ENCODE results near the gene TSPAN15.

TSPAN15 gene

DNA sequence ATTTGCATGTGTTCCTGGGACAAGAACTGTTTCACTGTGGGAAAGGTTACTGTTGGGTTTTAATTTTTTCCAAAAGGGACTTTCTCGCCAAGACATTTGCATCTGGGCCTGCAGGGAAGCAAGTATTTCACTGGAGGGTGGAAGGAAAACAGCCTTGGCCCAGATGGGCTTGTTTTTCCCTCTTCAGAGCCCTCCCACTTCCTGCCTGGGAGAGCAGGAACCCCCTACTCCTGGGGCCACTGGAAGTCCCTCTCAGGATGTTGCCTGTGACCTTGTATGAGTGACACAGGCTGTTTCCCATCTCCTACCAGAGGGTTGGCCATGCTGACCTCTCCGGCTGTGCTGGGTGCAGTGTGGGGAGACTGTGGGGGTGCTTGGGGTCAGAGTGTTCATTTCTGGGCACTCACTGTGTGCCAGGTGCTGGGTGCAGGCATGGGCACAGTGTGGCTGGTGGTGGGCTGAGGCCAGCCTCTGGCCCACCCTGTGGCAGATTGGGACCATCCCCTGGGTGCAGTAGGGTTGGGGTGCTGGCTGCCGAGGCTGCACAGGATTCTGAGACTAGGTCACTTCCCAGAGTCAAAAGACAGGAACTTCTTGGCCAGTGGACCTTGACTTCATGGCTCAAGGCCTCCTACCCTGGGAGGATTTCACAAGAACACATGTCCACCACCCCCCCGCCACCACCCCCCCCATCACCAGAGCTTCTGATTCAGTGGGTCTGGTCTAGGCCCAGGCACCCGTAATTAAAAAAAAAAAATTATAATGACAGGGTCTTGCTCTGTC is 10.2 kb downstream of the TSPAN15 start:
- in situ Hi-C loops (cut with HindIII; ENCODE audit: low sequenced_read_pairs): no loop called here

DNA sequence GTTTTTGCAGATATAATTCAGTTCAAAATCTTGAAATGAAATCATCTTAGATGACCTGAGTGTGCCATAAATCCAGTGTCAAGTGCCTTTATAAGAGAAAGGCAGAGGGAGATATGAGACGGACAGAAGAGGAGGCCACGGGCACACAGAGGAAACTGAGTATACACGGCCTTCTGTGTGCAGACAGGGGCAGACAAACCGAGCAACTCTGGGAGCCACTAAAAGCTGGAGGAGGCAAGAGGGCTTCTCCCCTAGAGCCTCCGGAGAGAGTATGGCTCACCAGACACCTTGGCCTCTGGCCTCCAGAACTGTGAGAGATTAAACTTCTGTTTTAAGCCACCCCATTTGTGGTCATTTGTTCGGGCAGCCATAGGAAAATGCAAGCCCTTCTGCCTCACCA is 12.6 kb downstream of the TSPAN15 start:
- in situ Hi-C loops (cut with HindIII; ENCODE audit: low sequenced_read_pairs): no loop called here

- in situ Hi-C loops (cut with HindIII; ENCODE audit: low sequenced_read_pairs): no loop called here
Observed at GRCh38 chr10:69464401-69464800, 13.1 kb downstream of the TSPAN15 start.

DNA sequence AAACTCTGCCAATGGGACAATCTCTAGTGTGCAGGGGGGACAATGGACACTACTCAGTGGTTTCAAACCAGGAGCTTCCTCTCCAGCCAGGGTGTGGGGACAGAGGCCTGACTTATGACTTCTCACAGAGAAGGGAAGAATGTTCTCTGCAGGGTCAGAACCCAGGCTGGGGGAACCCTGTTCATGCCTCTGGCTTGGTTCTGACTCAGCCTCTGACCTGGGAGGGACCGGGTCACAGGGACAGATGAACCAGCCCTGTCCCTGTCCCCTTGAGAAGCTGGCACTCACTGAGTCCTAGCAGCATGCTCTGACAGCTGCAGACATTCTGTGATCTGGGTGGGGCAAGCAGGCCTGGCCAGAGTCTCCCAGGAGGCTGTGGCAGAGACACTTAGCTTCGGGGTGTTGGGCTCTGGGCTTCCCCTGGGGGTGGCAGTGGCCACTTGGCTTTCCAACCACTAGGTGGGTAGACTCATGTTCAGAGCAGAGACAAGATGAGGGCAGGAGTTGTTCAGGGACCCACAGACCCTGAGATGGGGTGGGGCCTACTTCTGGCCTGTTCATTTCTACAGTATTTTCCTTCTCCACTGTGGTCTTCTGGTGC is 13.6 kb downstream of the TSPAN15 start:
- in situ Hi-C loops (cut with HindIII; ENCODE audit: low sequenced_read_pairs): no loop called here

- in situ Hi-C loops (cut with HindIII; ENCODE audit: low sequenced_read_pairs): no loop called here
Observed at GRCh38 chr10:69465457-69466157, 14.3 kb downstream of the TSPAN15 start.

DNA sequence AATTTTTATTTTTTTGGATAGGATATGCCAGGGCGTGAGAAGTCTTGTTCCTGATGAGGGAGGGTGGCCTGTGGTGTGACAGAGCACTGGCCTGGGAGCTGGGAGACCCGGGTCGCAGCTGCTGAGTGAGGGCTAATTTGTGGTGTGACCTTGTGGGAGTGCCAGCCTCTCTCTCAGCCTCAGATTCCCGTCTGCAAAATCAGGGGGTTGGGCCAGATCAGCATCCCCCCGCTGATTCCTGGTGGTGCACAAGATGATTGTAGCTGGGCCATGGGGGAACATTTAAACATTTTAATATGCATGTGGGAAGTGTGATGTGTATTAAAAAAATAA is 14.9 kb downstream of the TSPAN15 start:
- in situ Hi-C loops (cut with HindIII; ENCODE audit: low sequenced_read_pairs): no loop called here

GRCh38 chr10:69466689-69467088 is 15.4 kb downstream of the TSPAN15 start:
- in situ Hi-C loops (cut with HindIII; ENCODE audit: low sequenced_read_pairs): no loop called here

- in situ Hi-C loops (cut with HindIII; ENCODE audit: low sequenced_read_pairs): no loop called here
Observed at GRCh38 chr10:69467928-69468750, 16.9 kb downstream of the TSPAN15 start.

- in situ Hi-C loops (cut with HindIII; ENCODE audit: low sequenced_read_pairs): no loop called here
Observed at GRCh38 chr10:69468751-69469089, 17.5 kb downstream of the TSPAN15 start.

DNA sequence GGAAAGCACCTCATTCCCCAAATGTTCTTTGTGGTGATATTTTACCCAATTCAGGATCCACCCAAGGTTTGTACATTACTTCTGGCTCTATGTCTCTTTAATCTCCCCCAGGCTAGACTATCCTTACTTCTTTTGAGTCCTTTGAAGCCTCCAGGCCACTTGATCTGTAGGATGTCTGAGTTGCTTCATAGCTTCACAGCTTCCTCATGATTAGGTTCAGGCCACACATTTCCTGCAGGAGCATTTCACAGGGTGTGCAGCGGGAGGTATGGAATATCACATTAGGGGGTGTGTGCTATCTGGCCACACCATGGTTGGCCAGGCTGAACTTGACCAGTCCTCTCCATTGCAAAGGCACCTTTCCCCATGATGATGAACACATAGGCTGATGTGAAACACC is 18.7 kb downstream of the TSPAN15 start:
- in situ Hi-C loops (cut with HindIII; ENCODE audit: low sequenced_read_pairs): no loop called here

DNA sequence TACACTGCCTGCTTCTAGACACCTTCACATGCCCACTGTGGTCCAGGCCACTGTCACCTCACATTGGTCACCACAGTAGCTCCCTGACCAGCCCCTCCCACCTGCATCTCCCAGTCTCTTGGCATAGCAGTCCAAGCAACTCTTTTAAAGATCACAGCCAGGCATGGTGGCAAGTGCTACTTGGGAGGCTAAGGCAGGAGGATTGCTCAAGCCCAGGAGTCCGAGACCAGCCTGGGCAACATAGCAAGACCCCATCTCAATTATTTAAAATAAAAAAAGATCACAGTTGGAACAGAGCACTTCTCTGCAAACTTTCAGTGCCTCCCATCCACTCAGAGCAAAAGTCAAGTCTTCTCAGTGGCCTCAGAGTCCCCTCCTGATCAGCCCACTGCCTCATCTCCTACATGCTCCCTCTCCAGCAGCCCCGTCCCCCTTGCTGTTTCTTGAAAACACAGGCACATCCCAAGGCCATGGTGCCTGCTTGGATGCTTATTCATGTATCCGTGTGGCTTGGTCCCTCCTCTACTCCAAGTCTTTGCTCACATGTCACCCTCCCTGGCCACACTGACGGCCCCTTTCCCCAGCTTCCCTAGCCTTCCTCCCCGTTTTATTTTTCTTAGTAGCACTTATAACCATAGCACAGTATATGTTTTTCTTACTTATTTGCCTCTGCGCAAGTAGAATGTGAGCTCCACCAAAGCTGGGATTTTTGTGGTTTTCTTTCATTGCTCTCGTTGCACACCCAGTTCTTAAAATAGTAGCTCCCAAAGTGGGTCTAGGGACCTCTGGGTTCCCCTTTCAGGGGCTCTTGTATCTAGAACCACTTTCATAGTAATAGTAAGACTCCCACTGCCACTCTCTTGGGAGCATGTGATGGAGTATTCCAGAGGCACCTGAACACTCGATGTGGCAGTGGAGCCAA is 19.5 kb downstream of the TSPAN15 start:
- in situ Hi-C loops (cut with HindIII; ENCODE audit: low sequenced_read_pairs): no loop called here

DNA sequence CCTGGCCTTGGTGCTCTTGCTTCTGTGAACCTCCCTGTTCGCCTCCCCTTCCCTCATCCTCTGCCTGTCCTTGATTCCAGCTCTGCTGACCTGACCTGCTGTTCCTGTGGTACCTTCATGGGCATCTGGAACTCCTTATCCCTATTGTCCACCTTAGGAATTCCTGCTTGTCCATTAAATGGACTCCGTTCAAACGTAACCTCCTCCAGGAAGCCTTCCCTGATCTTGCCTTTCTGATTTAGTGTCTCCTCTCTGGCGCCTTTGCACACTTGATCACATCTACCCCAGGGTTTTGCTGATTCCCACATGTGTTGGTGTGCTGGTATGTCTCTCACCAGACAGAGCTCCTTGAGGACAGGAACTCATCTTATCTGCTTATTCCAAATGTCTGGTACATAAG is 20.9 kb downstream of the TSPAN15 start:
- in situ Hi-C loops (cut with HindIII; ENCODE audit: low sequenced_read_pairs): no loop called here

GRCh38 chr10:69472544-69472943 is 21.3 kb downstream of the TSPAN15 start:
- in situ Hi-C loops (cut with HindIII; ENCODE audit: low sequenced_read_pairs): no loop called here

- in situ Hi-C loops (cut with HindIII; ENCODE audit: low sequenced_read_pairs): no loop called here
Observed at GRCh38 chr10:69473304-69473990, 22.2 kb downstream of the TSPAN15 start.

DNA sequence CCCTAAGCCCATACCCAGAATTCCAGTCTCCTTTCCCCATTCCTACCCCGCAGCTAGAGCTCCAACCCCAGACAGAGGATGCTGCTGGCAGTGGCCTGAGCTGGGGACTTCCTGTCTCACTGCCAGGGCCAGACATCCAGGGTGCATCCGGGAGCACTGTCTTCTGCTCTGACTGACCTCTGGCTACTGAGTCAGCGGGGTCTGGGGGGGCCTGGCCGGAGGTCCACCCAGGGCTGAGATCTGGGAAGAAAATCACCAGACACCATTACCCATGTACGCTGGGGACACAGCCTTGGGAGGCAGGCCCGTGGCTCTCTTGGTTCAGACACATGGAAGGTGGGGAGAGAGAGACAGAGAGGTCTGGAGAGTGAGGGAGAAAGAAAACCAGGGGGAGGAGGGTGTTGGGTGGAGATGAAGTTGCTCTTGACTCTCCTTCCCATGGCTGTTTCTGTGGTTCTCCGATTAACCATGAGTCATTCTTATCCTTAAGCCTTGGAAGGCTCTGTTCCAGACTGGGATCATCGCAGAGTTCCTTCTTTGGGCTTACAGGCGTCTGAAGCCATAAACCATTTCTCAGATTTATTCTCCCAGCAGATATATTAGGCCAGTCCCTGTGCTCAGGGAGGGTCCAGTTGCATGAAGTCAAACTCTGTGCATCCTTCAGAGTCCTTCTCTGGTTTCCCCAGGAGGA is 23.6 kb downstream of the TSPAN15 start:
- in situ Hi-C loops (cut with HindIII; ENCODE audit: low sequenced_read_pairs): no loop called here

DNA sequence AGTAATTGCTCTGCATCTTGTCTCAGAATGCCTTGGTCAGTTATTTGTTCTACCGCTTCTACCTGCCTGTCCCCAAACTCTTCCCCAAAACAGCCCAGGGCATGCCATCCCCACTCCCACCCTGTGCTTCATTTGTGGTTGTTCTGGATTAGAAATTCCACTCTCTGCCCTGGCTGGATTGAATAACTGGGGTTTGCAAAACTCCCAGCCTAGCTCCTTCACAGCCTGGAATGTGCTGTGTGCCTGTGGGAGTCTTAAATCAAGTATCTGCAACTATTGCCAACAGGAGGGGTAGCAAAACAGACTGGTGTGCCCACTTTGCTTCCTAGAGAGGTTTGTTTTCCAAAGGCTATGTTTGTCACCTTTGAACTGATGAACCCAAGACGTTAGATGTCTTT is 24.2 kb downstream of the TSPAN15 start:
- in situ Hi-C loops (cut with HindIII; ENCODE audit: low sequenced_read_pairs): no loop called here

DNA sequence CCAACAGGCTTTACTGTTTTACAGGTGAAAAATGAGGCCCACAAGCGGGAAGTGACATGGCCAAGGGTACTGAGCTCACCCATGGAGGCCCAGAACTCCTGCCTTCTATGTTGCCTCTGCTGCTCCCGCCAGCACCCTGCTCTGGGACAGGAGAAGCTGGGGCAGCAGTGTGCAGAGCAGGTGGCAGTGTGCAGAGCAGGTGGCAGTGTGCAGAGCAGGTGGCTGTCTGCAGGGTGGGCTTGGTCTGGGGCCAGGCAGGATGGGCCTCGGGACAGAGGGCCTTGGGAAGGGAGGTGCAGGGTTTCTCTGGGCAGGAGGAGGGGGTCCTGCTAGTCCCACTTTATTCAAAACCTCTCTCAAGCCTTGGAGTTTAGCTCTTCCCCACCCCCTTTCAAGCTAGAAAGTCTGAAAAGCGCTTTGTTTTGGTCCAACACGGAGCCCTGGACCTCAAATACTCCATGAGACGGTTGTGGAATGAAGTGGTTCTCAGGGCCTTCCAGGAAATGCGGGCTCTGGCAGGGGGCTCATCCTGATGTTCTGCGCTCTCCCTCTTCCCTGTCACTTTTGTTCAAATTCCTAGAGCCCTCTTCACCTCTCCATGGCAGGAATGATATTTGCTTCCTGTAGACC is 26.8 kb downstream of the TSPAN15 start:
- in situ Hi-C loops (cut with HindIII; ENCODE audit: low sequenced_read_pairs): no loop called here

GRCh38 chr10:69479240-69480067 is 28.2 kb downstream of the TSPAN15 start:
- in situ Hi-C loops (cut with HindIII; ENCODE audit: low sequenced_read_pairs): no loop called here
